GM21619 (cell line): Measurements from ENCODE around the gene DPPA5.
"Not testable (repeated sequence)": the region's sequence is repeated elsewhere in the genome, so short reads cannot be mapped to it uniquely, and the experiment has no call there.

ENCODE experiments used
- ATAC-seq: cut with Tn5 transposase; IDR thresholded peaks from one replicate; pipeline ENCODE4 v1.9.1; 2021; ENCODE audit not compliant: unreplicated experiment

DPPA5 gene

DNA sequence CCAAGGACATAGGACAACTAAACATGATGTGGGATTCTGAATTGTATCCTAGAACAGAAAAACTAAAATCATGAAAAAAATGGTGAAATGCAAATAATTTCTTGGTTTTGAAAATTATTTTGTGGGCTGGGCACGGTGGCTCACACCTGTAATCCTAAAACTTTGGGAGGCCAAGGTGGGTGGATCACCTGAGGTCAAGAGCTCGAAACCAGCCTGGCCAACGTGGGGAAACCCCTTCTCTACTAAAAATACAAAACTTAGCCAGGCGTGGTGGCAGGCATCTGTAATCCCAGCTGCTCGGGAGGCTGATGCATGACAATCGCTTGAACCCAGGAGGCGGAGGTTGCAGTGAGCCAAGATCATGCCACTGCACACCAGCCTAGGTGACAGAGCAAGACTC, 50.3 kb downstream of the DPPA5 start:
- not testable (repeated sequence) for ATAC-seq
